HFFc6 (cell line): ENCODE data around the gene ZRSR2. TPM values are rescaled to one million over a fixed set of nuclear protein-coding genes. Genes with fewer than 3 reads are reported as not detected.

Experiments
- DNase-seq: peaks from one replicate; pipeline ENCODE4 v3.0.0-alpha.2; 2018
- H3K27ac Mint-ChIP-seq: 2 replicates; pipeline ENCODE4 v1.8.0; 2020; ENCODE audit warnings: mild to moderate bottlenecking, mixed read lengths
- H3K27me3 Mint-ChIP-seq: 2 replicates; pipeline ENCODE4 v1.8.0; 2021; ENCODE audit warnings: mild to moderate bottlenecking, moderate library complexity, mixed read lengths; ENCODE audit not compliant: insufficient read depth
- H3K36me3 Mint-ChIP-seq: 2 replicates; pipeline ENCODE4 v1.8.0; 2021; ENCODE audit warnings: low read depth, mixed read lengths
- H3K4me1 Mint-ChIP-seq: 2 replicates; pipeline ENCODE4 v1.8.0; 2020; ENCODE audit warnings: low read depth, mixed read lengths
- H3K4me3 Mint-ChIP-seq: 2 replicates; pipeline ENCODE4 v1.8.0; 2020; ENCODE audit warnings: mild to moderate bottlenecking, moderate library complexity, mixed read lengths
- H3K9me3 Mint-ChIP-seq: 2 replicates; pipeline ENCODE4 v1.8.0; 2020; ENCODE audit warnings: mild to moderate bottlenecking, mixed read lengths
- total RNA-seq, 6 experiments: library from RNA; stranded (reverse); fragmentation: NEBNext Ultra II Directional; extraction: Animal tissue kit (Norgen Biotek cat#: 25700); gene quantifications; 2 replicates in 1 of 6; 3 replicates in 5 of 6; pipeline ENCODE4 v1.2.3, GENCODE V29; 2021
- TF ChIP-seq, protein P1 (sequence below): fragments of 200-600 bp; sonication (generic); IDR thresholded peaks from 2 replicates; pipeline ENCODE4 v1.5.0; 2021; ENCODE audit warnings: antibody characterized with exemption, mild to moderate bottlenecking

The ZRSR2 gene
- total RNA-seq, 6 experiments from 2014 or later: 5.1 to 7.0 (median 5.6) TPM

DNA sequence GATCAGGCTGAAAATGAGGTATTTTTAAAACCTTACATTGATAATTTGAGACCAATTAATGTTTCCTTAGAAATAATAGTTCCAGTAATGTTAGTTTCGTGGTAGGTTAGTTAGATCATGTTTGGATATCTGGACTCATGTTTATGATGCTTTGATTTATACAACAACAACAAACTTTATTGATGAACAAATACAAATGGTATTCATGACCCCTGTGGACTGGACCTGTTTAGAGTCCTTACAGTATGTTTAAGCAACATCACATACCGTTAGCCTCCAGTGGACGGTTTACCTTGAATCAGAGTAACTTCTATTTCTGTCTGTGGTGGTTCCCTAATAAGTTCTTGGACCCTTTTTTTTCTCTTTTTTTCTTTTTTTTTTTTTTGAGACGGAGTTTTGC lies 18.0 kb downstream of the ZRSR2 start:
- H3K36me3 Mint-ChIP-seq: peaks cover 7% of the 10 kb centered on the region
- no peak overlapping the region for H3K4me3 Mint-ChIP-seq
- no peak overlapping the region for H3K27ac Mint-ChIP-seq
- H3K4me1 Mint-ChIP-seq: no peaks in the 10 kb centered on the region
- no peak for DNase-seq
- no peaks in the 10 kb centered on the region for H3K9me3 Mint-ChIP-seq
- TF ChIP-seq, protein P1, sequence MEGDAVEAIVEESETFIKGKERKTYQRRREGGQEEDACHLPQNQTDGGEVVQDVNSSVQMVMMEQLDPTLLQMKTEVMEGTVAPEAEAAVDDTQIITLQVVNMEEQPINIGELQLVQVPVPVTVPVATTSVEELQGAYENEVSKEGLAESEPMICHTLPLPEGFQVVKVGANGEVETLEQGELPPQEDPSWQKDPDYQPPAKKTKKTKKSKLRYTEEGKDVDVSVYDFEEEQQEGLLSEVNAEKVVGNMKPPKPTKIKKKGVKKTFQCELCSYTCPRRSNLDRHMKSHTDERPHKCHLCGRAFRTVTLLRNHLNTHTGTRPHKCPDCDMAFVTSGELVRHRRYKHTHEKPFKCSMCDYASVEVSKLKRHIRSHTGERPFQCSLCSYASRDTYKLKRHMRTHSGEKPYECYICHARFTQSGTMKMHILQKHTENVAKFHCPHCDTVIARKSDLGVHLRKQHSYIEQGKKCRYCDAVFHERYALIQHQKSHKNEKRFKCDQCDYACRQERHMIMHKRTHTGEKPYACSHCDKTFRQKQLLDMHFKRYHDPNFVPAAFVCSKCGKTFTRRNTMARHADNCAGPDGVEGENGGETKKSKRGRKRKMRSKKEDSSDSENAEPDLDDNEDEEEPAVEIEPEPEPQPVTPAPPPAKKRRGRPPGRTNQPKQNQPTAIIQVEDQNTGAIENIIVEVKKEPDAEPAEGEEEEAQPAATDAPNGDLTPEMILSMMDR: no peak
- H3K27me3 Mint-ChIP-seq: no peaks in the 10 kb centered on the region; the same call in 1 of the 2 replicates

DNA sequence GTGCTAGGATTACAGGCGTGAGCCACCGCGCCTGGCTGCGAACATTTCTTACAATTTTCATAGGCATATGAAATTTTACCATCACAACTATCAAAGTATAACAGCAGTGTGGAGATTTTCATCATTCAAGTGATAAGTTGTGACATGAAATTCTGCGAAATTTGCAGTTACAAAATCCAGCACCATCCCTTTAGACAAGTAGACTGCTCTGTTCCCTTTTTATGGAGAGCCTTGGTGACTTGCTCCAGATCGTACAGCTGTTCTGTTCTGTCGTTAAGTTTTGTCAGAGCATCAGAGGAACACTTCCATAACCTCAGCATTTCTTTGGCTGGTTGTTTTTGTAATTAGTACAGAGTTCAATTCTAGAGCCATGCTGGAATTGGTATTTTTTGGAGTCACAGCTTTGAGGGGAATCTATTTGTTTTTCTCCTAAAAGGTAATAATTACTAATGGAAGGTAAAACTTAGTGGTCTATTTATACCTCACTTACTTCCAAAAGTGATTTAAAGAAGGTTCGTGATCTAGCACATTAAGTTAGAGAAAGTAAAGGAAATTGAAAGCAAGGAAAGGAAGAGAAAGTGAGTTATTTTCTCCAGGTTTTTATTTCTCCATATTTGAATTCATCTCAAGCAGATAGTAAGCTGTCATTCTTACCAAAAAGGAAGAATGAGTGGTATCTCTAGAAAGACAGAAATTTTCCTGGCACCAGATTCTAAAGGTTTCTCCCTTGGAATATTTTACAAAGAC lies 22.1 kb downstream of the ZRSR2 start:
- TF ChIP-seq, protein P1: no peak
- no peak overlapping the region for H3K27ac Mint-ChIP-seq
- peaks cover 7% of the 10 kb centered on the region; the same call in 1 of the 2 replicates for H3K36me3 Mint-ChIP-seq
- H3K9me3 Mint-ChIP-seq: no peaks in the 10 kb centered on the region
- H3K4me1 Mint-ChIP-seq: peaks cover 8% of the 10 kb centered on the region; the same call in 1 of the 2 replicates
- no peaks in the 10 kb centered on the region for H3K27me3 Mint-ChIP-seq
- no peak for DNase-seq
- no peak overlapping the region for H3K4me3 Mint-ChIP-seq

DNA sequence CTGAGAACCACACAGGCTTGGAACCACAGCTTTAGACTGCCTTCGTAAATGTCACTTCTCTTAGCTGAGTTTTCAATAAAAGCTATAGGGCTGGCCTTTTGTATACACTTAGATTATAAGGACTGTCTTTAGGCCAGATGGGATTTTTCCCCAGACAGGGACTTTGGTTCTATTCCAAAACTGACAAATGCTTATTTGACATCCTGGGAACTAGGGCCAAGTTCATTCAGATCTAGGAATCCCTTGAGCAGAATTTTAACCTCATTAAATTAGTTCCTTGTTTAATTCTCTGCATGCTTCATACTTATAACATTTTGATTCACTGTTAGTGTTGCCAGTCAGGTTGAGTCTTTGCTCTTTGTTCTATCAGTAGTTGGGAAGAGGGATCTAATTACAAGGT lies 23.1 kb downstream of the ZRSR2 start:
- H3K4me3 Mint-ChIP-seq: no peak overlapping the region
- H3K27me3 Mint-ChIP-seq: no peaks in the 10 kb centered on the region
- DNase-seq: no peak
- H3K4me1 Mint-ChIP-seq: peaks cover 8% of the 10 kb centered on the region; the same call in 1 of the 2 replicates
- H3K9me3 Mint-ChIP-seq: no peaks in the 10 kb centered on the region
- peaks cover 7% of the 10 kb centered on the region; the same call in 1 of the 2 replicates for H3K36me3 Mint-ChIP-seq
- TF ChIP-seq, protein P1: no peak
- H3K27ac Mint-ChIP-seq: no peak overlapping the region

DNA sequence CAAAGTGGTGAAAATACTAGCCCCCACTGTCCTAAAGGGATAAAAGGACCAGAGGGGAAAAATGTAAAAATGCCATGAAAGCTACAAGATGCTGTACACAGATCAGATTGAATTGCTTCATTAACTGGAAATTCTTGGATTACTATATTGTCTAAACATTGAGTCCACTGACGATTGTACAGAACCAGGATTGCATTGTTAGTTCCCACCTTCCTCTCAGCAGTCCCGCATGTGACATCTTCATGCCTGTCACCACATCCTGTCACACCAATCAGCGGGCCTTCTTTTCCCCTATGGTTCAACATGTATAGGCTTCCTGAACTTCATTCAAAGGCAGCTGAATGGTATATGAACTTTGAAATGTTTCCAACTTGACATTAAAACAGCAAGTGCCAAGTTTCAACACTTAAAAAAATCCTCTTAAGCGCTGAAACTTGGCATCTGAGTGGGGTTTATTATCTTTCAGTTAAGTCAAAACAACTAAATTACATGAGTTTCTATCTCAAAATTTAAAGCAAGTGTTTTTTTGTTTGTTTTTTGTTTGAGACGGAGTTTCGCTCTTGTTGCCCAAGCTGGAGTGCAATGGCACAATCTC lies 24.6 kb downstream of the ZRSR2 start:
- H3K36me3 Mint-ChIP-seq: peaks cover 7% of the 10 kb centered on the region; the same call in 1 of the 2 replicates
- no peak for DNase-seq
- peaks cover 8% of the 10 kb centered on the region; the same call in 1 of the 2 replicates for H3K4me1 Mint-ChIP-seq
- no peaks in the 10 kb centered on the region for H3K27me3 Mint-ChIP-seq
- H3K4me3 Mint-ChIP-seq: no peak overlapping the region
- no peak overlapping the region for H3K27ac Mint-ChIP-seq
- no peaks in the 10 kb centered on the region for H3K9me3 Mint-ChIP-seq
- TF ChIP-seq, protein P1: no peak

DNA sequence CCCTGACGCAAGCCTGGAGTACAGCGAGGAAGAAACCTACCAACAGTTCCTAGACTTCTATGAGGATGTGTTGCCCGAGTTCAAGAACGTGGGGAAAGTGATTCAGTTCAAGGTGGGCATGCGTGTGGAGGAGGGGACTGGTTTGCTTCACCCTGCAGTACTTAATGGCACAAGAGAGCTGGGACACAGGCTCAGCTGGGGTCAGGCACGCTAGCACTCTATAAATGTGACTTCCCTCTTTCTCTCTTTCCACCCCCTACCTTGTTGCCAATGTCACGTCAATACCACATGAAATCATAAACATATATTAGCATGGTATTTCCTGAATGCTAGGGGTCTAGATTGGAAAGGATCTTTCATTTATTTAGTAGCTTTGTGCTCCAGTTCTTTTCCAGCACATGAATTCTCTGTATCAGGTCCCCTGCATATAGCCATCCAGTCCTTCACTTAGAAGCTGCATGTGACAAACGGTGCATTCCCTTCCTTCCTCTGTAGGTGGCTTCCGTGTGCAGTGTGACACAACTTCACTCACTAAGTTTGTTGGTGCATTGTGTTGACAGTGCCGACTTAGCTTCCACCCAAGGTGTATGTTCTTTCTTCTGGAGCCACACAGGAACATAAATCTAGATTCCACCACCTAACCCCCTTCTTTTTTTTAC lies 25.6 kb downstream of the ZRSR2 start:
- DNase-seq: no peak
- H3K4me3 Mint-ChIP-seq: no peak overlapping the region
- no peaks in the 10 kb centered on the region for H3K9me3 Mint-ChIP-seq
- TF ChIP-seq, protein P1: peak; percentile 49
- no peaks in the 10 kb centered on the region for H3K27me3 Mint-ChIP-seq
- peaks cover 15% of the 10 kb centered on the region; the same call in 1 of the 2 replicates for H3K36me3 Mint-ChIP-seq
- no peak overlapping the region; the same call in 1 of the 2 replicates for H3K27ac Mint-ChIP-seq
- peaks cover 8% of the 10 kb centered on the region; the same call in 1 of the 2 replicates for H3K4me1 Mint-ChIP-seq
